GM18868 (cell line): ENCODE results near the gene LIFR.

Source experiments
- ATAC-seq: cut with Tn5 transposase; IDR thresholded peaks from one replicate; pipeline ENCODE4 v1.9.1; 2021; ENCODE audit warnings: mild to moderate bottlenecking, moderate library complexity; ENCODE audit not compliant: unreplicated experiment

LIFR gene

GRCh38 chr5:38551030-38552017 lies 5.1 kb downstream of the LIFR start:
- ATAC-seq = peak; percentile 75

DNA sequence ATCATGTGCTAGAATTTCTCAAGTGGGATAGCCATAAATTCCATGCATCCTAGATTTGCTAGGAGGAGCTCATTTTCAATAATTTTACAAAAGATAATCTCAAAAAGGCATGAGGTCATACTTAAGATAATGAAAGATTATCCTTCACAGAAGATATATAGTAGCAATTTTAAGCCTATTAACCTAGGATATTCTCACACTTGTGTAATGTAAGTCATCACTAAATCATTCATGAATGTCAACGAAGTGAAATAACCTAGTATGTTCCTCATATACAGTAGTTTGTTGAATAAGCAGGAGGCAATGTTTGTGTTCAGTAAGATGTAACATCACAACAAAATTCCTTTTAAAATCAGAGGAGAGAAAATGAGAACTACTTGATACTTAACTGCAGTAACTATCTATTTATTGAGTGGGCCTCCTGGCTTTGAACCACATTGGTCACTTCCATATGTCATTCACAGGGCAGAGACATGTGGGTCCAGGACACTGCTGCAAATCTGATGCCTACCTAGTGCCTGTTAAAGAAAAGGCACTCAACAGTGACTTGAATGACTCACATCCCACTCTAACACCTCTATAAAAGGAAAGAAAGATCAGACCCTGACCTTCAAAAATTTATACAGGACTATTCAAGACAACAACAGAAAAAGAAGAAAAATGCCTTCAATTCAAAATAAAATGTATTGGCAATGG lies 8.2 kb downstream of the LIFR start:
- no peak for ATAC-seq

DNA sequence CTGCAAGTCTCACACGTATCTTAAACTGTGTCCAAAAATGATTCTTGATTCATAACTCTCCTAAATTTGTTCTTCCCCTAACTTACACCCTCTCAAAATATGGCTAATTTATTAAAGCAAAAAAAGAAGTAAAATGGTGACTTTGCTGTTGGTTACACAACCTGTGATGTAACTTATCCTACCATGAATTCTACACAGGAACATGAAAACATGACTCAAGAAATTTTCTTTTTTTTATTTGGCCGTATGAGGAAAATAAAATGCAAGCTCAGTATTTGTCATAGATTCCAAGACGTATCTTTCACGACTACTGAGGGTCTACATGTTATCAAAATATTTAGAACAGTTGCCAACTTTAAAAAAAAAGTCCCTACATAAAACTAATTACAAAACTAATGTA lies 9.2 kb downstream of the LIFR start:
- ATAC-seq = no peak

DNA sequence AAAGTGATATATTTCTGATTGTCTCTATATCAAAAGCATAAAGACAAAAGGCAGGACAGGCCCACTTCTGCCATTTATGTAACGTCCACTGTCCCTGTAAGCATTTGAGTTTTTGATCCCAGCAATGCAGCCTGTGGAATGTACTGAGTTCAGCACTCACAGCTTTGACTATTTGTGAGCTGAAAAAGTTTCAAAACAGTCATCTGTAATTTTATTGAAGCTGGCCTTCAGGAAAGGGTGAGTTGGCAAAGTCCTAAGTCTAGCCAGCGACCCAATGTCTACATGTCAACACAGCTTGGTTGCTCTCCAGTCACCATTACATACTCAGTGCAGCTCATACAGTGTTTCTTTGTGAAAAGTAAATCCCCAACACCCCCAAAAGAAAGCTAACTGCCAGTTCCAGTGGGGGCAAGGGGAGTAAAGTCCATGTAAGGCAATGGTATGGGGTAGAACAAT lies 9.7 kb downstream of the LIFR start:
- no peak for ATAC-seq

- ATAC-seq = no peak
Measured at GRCh38 chr5:38543886-38544285, 12.6 kb downstream of the LIFR start.

DNA sequence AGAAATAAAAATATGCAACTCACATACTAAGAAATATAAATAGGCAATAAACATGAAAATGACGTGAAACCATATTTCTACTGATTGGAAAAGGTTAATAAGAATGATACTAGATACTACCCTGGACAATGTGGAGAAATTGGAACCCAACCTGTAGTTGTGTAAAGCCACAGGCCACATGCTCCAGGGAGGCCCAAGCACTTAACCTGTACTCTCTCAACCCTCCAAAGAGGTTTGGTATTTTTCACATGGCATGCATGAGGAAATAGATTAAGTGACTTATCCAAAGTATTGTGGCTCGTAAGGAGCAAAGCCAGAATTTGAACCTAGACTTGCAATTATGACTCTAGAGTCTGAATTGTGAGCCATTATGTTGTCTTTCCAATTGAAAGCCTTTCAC lies 13.4 kb downstream of the LIFR start:
- ATAC-seq = no peak

DNA sequence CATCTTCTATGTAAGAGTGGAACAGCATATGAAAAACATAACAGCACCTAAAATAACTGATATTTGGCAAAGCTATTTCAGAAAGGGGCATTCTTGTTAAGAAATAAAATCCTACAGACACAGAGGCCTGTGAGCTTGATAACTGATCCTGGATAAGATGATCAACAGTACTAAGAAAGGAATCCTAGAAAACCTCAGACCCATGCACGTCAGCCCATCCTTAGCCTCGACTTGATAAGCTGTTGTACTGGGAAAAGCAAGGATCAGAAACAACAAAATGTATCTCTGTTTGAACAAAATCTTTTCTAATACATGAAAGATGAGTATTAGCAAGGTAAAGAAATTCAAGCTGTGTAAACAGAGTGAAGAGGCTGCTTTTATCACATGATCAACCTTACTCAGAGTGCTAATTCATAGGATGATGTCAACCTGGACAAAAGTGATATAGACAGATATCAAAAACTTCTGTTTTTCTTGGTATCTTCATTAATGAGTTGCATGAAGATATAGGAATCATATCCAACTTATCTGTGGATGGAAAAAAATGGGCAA lies 15.2 kb downstream of the LIFR start:
- ATAC-seq = no peak

- ATAC-seq = no peak
Measured at GRCh38 chr5:38540314-38540713, 16.1 kb downstream of the LIFR start.

- ATAC-seq = no peak
Measured at GRCh38 chr5:38538161-38538560, 18.3 kb downstream of the LIFR start.

DNA sequence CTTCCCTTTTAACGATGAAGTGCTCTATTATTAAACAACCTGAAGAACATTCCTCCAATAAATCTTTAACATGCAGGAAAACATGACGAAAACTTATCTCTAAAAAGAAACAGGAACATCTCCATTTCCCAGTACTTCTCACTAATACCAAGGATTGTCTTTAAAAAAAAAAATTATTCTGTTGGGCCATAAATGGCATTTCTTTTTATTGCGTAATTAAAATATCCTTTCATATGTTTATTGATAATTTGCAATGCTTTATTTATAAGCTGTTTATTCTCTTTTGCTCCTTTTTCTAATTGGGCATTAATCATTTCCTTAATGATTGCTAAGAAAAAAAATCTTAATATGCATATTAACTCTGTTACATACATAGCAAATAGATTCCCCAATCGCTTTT lies 18.9 kb downstream of the LIFR start:
- ATAC-seq = no peak

GRCh38 chr5:38536968-38537367 lies 19.5 kb downstream of the LIFR start:
- no peak for ATAC-seq

GRCh38 chr5:38535845-38536244 lies 20.6 kb downstream of the LIFR start:
- ATAC-seq = no peak

GRCh38 chr5:38535248-38535750 lies 21.1 kb downstream of the LIFR start:
- no peak for ATAC-seq

- ATAC-seq = no peak
Measured at GRCh38 chr5:38534156-38534453, 22.3 kb downstream of the LIFR start.

GRCh38 chr5:38533286-38534155 lies 22.9 kb downstream of the LIFR start:
- ATAC-seq = no peak

DNA sequence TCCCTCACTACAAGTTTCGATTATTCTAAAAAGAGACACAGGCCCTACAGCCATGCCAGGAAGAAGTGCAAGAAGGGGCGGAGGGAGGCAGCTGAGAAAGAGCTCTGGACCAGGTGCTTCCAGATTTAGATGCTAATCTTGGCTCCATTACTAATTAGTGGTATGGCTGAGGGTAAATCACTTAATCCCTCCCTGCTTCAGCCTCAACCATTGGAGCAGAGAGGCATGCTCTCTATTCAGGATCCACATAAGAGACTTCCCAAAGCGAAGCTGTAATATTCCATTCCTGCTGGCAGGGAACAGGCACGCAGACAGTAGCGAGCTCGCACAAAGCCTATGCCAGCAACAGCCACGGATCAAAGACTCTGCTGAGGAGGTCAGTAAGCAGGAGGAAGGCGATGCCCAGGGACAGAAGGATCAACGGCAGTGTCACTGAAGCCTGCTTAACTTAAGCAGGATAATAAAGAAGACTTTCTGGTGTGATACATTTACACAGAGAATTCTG lies 24.2 kb downstream of the LIFR start:
- ATAC-seq = no peak

DNA sequence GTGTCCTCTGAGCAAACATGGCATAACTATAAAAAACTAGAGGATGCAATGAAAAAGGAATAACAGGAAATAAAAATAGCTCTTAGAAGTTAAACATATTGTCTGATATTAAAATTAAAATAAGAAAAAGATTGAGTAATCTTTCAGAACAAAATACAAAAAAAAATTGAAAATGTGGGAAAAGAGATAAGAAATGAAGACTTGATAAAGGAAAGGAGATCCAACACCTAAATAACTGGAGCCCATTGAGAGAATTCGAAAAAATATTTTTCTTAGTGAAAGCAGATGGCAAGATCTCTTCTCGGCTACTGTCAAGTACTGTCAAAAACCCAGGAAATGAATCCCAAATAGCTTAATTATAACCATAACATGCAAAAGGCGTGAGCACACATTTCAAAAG lies 24.9 kb downstream of the LIFR start:
- no peak for ATAC-seq

GRCh38 chr5:38529955-38530646 lies 26.3 kb downstream of the LIFR start:
- ATAC-seq = no peak

DNA sequence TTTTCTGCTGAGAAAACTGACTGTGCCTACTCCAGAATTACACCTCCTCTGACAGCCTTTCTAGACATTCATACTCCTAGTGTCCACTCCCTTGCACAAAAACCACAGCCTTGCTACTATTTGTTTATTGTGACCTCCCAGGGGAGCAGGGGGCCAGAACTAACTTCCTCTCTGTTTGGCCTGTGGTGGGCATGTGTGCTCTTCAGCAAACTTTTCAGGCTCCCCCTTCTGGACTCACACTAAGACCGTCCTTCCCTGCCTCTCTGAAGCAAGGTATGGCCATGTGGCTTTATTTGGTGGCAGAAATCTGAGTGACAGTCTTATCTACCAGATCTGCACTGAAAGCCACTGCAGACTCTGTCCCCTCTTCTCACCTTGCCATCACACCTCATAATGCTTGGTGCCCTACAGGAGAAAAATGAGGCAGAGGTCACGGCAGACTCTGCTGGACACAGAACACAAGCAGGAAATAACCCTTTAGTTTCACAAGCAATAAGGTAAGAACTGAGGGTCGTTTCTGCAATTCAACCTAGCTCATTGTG lies 28.2 kb downstream of the LIFR start:
- no peak for ATAC-seq

GRCh38 chr5:38527475-38527874 lies 29.0 kb downstream of the LIFR start:
- no peak for ATAC-seq
